ENCODE results near the gene ALOX12B. TPM values are rescaled to one million over a fixed set of nuclear protein-coding genes. Genes with fewer than 3 reads are reported as not detected.

The ALOX12B gene
- total and polyA plus RNA-seq, 5 experiments from 2014 or later, result 0.80 to 2.3 (median 1.5) TPM

- ATAC-seq (no peak), DNase-seq (no peak)
- no peak overlapping the region for H3K4me3 Mint-ChIP-seq
- H3K27ac Mint-ChIP-seq, result no peak overlapping the region
- H3K9me3 Mint-ChIP-seq, result no peaks in the 10 kb centered on the region
- H3K36me3 Mint-ChIP-seq, result no peaks in the 10 kb centered on the region
- H3K27me3 Mint-ChIP-seq, result peaks cover 0 to 14% (median 3%) of the 10 kb centered on the region in 5 donors
- no peaks in the 10 kb centered on the region for H3K4me1 Mint-ChIP-seq
- POLR2A ChIA-PET, result no interaction called here
Measured at GRCh38 chr17:8046929-8047768, 40.4 kb downstream of the ALOX12B start.

GRCh38 chr17:8046306-8046928 is 41.1 kb downstream of the ALOX12B start:
- Mint-ChIP-seq H3K4me3 (no peak overlapping the region), H3K4me1 (peaks cover 0 to under 1% (median 0%) of the 10 kb centered on the region in 4 donors), H3K9me3 (no peaks in the 10 kb centered on the region), H3K27ac (no peak overlapping the region), H3K27me3 (peaks cover 0 to 11% (median 3%) of the 10 kb centered on the region in 5 donors), H3K36me3 (no peaks in the 10 kb centered on the region)
- POLR2A ChIA-PET, result no interaction called here
- DNase-seq, result no peak
- no peak for ATAC-seq

GRCh38 chr17:8044819-8045810 is 42.4 kb downstream of the ALOX12B start:
- Mint-ChIP-seq H3K9me3 (no peaks in the 10 kb centered on the region), H3K27ac (peak overlapping the region in 1 of 10 donors; percentile 62), H3K36me3 (no peaks in the 10 kb centered on the region), H3K4me1 (peaks cover 0 to 5% (median 2%) of the 10 kb centered on the region in 4 donors), H3K4me3 (no peak overlapping the region), H3K27me3 (peaks cover 4 to 17% (median 7%) of the 10 kb centered on the region in 5 donors)
- ATAC-seq (no peak), DNase-seq (no peak)
- POLR2A ChIA-PET, result interaction anchor here (0.6 kb wide), 1 partner anchor 519 kb away, joined by 7 read pairs; no protein-coding TSS in a partner anchor

GRCh38 chr17:8041979-8042378 is 45.5 kb downstream of the ALOX12B start:
- ATAC-seq, result no peak
- Mint-ChIP-seq H3K27me3 (peaks cover 9 to 33% (median 23%) of the 10 kb centered on the region in 5 donors), H3K4me1 (peaks cover 4 to 9% (median 6%) of the 10 kb centered on the region in 4 donors), H3K4me3 (no peak overlapping the region), H3K9me3 (no peaks in the 10 kb centered on the region), H3K36me3 (no peaks in the 10 kb centered on the region), H3K27ac (no peak overlapping the region)
- DNase-seq, result no peak
- POLR2A ChIA-PET, result no interaction called here

GRCh38 chr17:8041249-8041928 is 46.1 kb downstream of the ALOX12B start:
- POLR2A ChIA-PET, result no interaction called here
- peak in 1 of 2 donors; percentile 42 for ATAC-seq
- H3K27ac Mint-ChIP-seq, result no peak overlapping the region
- H3K27me3 Mint-ChIP-seq, result peaks cover 9 to 34% (median 23%) of the 10 kb centered on the region in 5 donors
- peaks cover 4 to 9% (median 6%) of the 10 kb centered on the region in 4 donors for H3K4me1 Mint-ChIP-seq
- no peaks in the 10 kb centered on the region for H3K36me3 Mint-ChIP-seq
- no peaks in the 10 kb centered on the region for H3K9me3 Mint-ChIP-seq
- H3K4me3 Mint-ChIP-seq, result no peak overlapping the region
- DNase-seq, result peak in 6 of 10 donors; percentile 17 to 48 (median 34)

- ATAC-seq, result no peak
- Mint-ChIP-seq H3K36me3 (no peaks in the 10 kb centered on the region), H3K27ac (peak overlapping the region in 1 of 10 donors; percentile 43), H3K4me1 (peaks cover 4 to 9% (median 6%) of the 10 kb centered on the region in 4 donors), H3K4me3 (peak overlapping the region in 1 of 10 donors; percentile 41), H3K27me3 (peaks cover 11 to 33% (median 23%) of the 10 kb centered on the region in 5 donors), H3K9me3 (no peaks in the 10 kb centered on the region)
- POLR2A ChIA-PET, result interaction anchor here (0.6 kb wide), 1 partner anchor 17 kb away, joined by 3 read pairs; no protein-coding TSS in a partner anchor
- no peak for DNase-seq
Measured at GRCh38 chr17:8039611-8040168, 47.8 kb downstream of the ALOX12B start.

GRCh38 chr17:8038954-8039610 is 48.4 kb downstream of the ALOX12B start, which contains the start of gene ALOX15B:
TSS of gene ALOX15B (plus strand) at chr17:8039059. CDS start at chr17:8039156, 97 bp downstream.
- POLR2A ChIA-PET, result no interaction called here
- ATAC-seq, result peak; percentile 61 to 67
- Mint-ChIP-seq H3K27me3 (peaks cover 11 to 31% (median 23%) of the 10 kb centered on the region in 5 donors), H3K4me3 (peak within 1 kb of the TSS in 2 of 10 donors; percentile 34 to 41), H3K4me1 (peaks cover 4 to 9% (median 6%) of the 10 kb centered on the region in 4 donors), H3K9me3 (no peaks in the 10 kb centered on the region), H3K27ac (peak within 1 kb of the TSS in 2 of 10 donors; percentile 43 to 67), H3K36me3 (no peaks in the 10 kb centered on the region)
- peak in 6 of 10 donors; percentile 19 to 32 (median 20) for DNase-seq

- Mint-ChIP-seq H3K27ac (no peak overlapping the region), H3K4me3 (no peak overlapping the region), H3K27me3 (peaks cover 16 to 48% (median 33%) of the 10 kb centered on the region in 5 donors), H3K4me1 (no peaks in the 10 kb centered on the region), H3K36me3 (no peaks in the 10 kb centered on the region), H3K9me3 (no peaks in the 10 kb centered on the region)
- POLR2A ChIA-PET, result interaction anchor here (0.7 kb wide), 1 partner anchor 129 kb away, joined by 3 read pairs; no protein-coding TSS in a partner anchor
- DNase-seq (no peak), ATAC-seq (no peak)
Measured at GRCh38 chr17:8032442-8032841, 55.1 kb downstream of the ALOX12B start.

- POLR2A ChIA-PET, result no interaction called here
- H3K9me3 Mint-ChIP-seq, result no peaks in the 10 kb centered on the region
Measured at GRCh38 chr17:8031950-8032349, 55.6 kb downstream of the ALOX12B start.

GRCh38 chr17:8031261-8031661 is 56.3 kb downstream of the ALOX12B start:
- no peaks in the 10 kb centered on the region for H3K4me1 Mint-ChIP-seq
- POLR2A ChIA-PET, result no interaction called here
- H3K9me3 Mint-ChIP-seq, result no peaks in the 10 kb centered on the region
- H3K4me3 Mint-ChIP-seq, result no peak overlapping the region
- DNase-seq (no peak), ATAC-seq (no peak)
- no peaks in the 10 kb centered on the region for H3K36me3 Mint-ChIP-seq
- H3K27ac Mint-ChIP-seq, result no peak overlapping the region
- H3K27me3 Mint-ChIP-seq, result peaks cover 13 to 48% (median 37%) of the 10 kb centered on the region in 5 donors

More at GRCh38 chr17:8031950-8032349, 55.6 kb downstream of the ALOX12B start:
- ATAC-seq (no peak), DNase-seq (no peak)
- H3K27ac Mint-ChIP-seq, result no peak overlapping the region
- H3K4me3 Mint-ChIP-seq, result no peak overlapping the region
- peaks cover 13 to 48% (median 35%) of the 10 kb centered on the region in 5 donors for H3K27me3 Mint-ChIP-seq
- no peaks in the 10 kb centered on the region for H3K36me3 Mint-ChIP-seq
- H3K4me1 Mint-ChIP-seq, result no peaks in the 10 kb centered on the region

GRCh38 chr17:8029121-8029520 is 58.4 kb downstream of the ALOX12B start:
- H3K36me3 Mint-ChIP-seq, result no peaks in the 10 kb centered on the region
- peaks cover 19 to 55% (median 39%) of the 10 kb centered on the region in 5 donors for H3K27me3 Mint-ChIP-seq
- no peak overlapping the region for H3K27ac Mint-ChIP-seq
- H3K9me3 Mint-ChIP-seq, result no peaks in the 10 kb centered on the region
- no peak overlapping the region for H3K4me3 Mint-ChIP-seq
- POLR2A ChIA-PET, result no interaction called here
- DNase-seq (no peak), ATAC-seq (no peak)
- H3K4me1 Mint-ChIP-seq, result no peaks in the 10 kb centered on the region

All from naive thymus-derived CD8-positive, alpha-beta T cell (primary cell).